Body of pancreas (tissue), 4 donors: ENCODE results near the gene DDX43.

Experiments used
- POLR2A ChIP-seq, 3 donors: fragments of 450-650 bp; IDR thresholded peaks; one replicate each; pipeline ENCODE4 v1.6.1; 2016; ENCODE audit warnings: antibody characterized with exemption in 3 of 3, mild to moderate bottlenecking in 2 of 3
- TF ChIP-seq, protein P1 (sequence below), 7 experiments: fragments of 450-650 bp in 4 of 7; fragments of 200-600 bp in 3 of 7; sonication (generic) in 3 of 7; IDR thresholded peaks; one replicate each; pipeline ENCODE4 v1.5.1; 2016 to 2019; ENCODE audit warnings: antibody characterized with exemption in 7 of 7

DNA sequence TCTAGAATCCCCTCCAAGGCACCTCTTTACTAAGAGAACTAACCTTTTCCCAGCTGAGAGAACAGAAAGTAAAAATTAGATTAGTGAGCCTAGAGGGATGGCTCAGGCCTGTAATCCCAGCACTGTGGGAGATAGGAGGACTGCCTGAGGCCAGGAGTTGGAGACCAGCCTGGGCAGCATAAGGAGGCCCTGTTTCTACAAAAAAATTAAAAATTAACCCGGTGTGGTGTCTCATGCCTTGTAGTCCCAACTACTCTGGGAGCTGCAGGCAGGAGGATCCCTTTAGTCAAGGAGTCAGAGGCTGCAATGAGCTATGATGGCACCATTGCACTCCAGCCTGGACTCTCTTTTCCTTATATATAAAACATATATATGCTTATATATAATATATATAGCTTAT is 19.4 kb upstream of the DDX43 start:
- TF ChIP-seq, protein P1, sequence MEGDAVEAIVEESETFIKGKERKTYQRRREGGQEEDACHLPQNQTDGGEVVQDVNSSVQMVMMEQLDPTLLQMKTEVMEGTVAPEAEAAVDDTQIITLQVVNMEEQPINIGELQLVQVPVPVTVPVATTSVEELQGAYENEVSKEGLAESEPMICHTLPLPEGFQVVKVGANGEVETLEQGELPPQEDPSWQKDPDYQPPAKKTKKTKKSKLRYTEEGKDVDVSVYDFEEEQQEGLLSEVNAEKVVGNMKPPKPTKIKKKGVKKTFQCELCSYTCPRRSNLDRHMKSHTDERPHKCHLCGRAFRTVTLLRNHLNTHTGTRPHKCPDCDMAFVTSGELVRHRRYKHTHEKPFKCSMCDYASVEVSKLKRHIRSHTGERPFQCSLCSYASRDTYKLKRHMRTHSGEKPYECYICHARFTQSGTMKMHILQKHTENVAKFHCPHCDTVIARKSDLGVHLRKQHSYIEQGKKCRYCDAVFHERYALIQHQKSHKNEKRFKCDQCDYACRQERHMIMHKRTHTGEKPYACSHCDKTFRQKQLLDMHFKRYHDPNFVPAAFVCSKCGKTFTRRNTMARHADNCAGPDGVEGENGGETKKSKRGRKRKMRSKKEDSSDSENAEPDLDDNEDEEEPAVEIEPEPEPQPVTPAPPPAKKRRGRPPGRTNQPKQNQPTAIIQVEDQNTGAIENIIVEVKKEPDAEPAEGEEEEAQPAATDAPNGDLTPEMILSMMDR (IDR thresholded peaks at IDR 0.05), result no peak
- TF ChIP-seq POLR2A (IDR thresholded peaks at IDR 0.05), result no peak
